Memory B cell (primary cell): Measurements from ENCODE around the gene CBX6.

ENCODE experiments used
- ATAC-seq: fragments of 150-1000 bp; cut with Tn5 transposase; 2 replicates; pipeline ENCODE4 v1.10.0; 2021; ENCODE audit warnings: low read depth, mild to moderate bottlenecking, moderate library complexity
- DNase-seq, 2 donors: peaks; one replicate each; pipeline ENCODE4 v3.0.0; 2022; ENCODE audit warnings: low spot score in 2 of 2
- H3K27ac Mint-ChIP-seq: one replicate; pipeline ENCODE4 v1.8.0; 2022; ENCODE audit warnings: mild to moderate bottlenecking, moderate library complexity, mixed read lengths
- H3K27me3 Mint-ChIP-seq: one replicate; pipeline ENCODE4 v1.8.0; 2022; ENCODE audit warnings: mixed read lengths
- H3K36me3 Mint-ChIP-seq: one replicate; pipeline ENCODE4 v1.8.0; 2022; ENCODE audit warnings: mild to moderate bottlenecking, mixed read lengths
- H3K4me1 Mint-ChIP-seq: one replicate; pipeline ENCODE4 v1.8.0; 2022; ENCODE audit warnings: mixed read lengths
- H3K4me3 Mint-ChIP-seq: one replicate; pipeline ENCODE4 v1.8.0; 2022; ENCODE audit warnings: mild to moderate bottlenecking, moderate library complexity, mixed read lengths
- H3K9me3 Mint-ChIP-seq: one replicate; pipeline ENCODE4 v1.8.0; 2022; ENCODE audit warnings: mixed read lengths

CBX6 gene

DNA sequence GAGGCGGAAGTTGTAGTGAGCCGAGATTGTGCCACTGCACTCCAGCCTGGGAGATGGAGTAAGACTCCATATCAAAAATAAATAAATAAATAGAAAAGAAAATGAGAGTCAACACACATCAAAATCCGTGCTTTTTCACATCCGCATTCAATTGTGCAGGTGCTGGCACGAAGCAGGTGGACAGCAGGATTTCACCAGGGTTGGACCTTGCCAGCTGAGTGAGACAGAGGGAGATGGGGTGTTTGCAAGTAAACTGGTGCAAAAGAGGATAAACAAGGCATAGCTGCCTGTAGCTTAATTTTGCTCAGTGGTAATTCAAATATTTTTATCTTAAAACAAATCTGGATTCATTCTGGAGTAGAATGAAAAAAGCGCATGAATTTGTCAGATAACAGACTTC, 54.8 kb downstream of the CBX6 start:
- Mint-ChIP-seq H3K27ac (no peak overlapping the region), H3K36me3 (peaks cover 3% of the 10 kb centered on the region), H3K9me3 (no peaks in the 10 kb centered on the region), H3K27me3 (peaks cover 35% of the 10 kb centered on the region), H3K4me1 (no peaks in the 10 kb centered on the region), H3K4me3 (no peak overlapping the region)
- ATAC-seq (no peak), DNase-seq (no peak)

- Mint-ChIP-seq H3K27ac (no peak overlapping the region), H3K36me3 (peaks cover 6% of the 10 kb centered on the region), H3K27me3 (peaks cover 36% of the 10 kb centered on the region), H3K4me1 (no peaks in the 10 kb centered on the region), H3K4me3 (no peak overlapping the region), H3K9me3 (peaks cover 4% of the 10 kb centered on the region)
- ATAC-seq (no peak), DNase-seq (no peak)
Measured at GRCh38 chr22:38815842-38816241, 56.2 kb downstream of the CBX6 start.
